Fibroblast of lung (primary cell): ENCODE measurements around the gene TARBP2.

Experiments used
- EZH2 ChIP-seq: IDR thresholded peaks from 2 replicates; pipeline ENCODE4 v1.5.1; 2012; ENCODE audit warnings: low read length, control low read depth, mild to moderate bottlenecking; ENCODE audit errors: missing control alignments
- TF ChIP-seq, protein P1 (sequence below), 2 donors: IDR thresholded peaks in 1 of 2; conservative IDR thresholded peaks in 1 of 2; 1 replicate in 1 of 2; 2 replicates in 1 of 2; pipeline ENCODE4 v1.5.1; 2011 to 2012; ENCODE audit warnings: low read length in 2 of 2, control low read depth in 1 of 2, inconsistent platforms in 1 of 2, low read depth in 1 of 2, mild to moderate bottlenecking in 1 of 2

DNA sequence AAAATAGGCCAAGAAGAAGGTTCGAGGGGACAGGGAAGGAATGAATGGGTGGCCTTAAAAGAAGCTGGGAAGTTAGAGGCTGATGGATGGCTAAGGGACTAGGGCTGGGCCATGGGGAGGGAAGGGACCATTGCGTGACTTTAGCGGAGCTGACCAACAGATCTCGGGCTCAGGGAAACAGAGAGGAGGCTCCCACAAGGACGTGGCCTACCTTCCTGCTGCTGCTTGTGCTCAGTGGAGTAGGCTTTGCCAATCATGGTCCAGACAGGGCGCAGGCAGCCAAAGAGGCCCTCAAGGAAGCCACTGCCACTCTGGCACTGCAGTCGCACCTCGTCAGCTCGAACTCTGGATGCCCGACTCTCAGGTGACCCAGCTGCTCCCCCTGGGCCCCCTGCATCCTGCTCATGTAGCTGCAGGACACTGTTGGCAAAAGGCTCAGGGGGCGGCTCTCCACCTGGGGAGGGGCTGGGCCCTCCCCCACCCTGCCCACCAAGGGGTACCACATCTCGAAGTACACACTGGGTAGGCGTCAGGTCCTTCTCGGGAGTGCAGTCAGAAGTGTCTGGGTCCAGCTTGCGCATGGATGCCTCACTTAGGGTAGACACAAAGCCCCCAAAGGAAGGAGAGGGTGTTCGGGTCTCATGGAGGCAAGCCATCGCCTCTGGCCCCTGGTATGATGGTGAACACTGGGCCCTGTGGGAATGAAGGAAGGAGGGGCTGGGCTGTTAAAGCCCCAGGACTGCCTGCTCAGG is 14.2 kb upstream of the TARBP2 start:
- TF ChIP-seq, protein P1, sequence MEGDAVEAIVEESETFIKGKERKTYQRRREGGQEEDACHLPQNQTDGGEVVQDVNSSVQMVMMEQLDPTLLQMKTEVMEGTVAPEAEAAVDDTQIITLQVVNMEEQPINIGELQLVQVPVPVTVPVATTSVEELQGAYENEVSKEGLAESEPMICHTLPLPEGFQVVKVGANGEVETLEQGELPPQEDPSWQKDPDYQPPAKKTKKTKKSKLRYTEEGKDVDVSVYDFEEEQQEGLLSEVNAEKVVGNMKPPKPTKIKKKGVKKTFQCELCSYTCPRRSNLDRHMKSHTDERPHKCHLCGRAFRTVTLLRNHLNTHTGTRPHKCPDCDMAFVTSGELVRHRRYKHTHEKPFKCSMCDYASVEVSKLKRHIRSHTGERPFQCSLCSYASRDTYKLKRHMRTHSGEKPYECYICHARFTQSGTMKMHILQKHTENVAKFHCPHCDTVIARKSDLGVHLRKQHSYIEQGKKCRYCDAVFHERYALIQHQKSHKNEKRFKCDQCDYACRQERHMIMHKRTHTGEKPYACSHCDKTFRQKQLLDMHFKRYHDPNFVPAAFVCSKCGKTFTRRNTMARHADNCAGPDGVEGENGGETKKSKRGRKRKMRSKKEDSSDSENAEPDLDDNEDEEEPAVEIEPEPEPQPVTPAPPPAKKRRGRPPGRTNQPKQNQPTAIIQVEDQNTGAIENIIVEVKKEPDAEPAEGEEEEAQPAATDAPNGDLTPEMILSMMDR (conservative IDR thresholded peaks at IDR 0.05 in 1 of 2, IDR thresholded peaks at IDR 0.05 in 1 of 2; ENCODE audit: low read depth in 1 of 2, low read length in 2 of 2), result no peak
- TF ChIP-seq EZH2, result no peak
